Measurements from ENCODE around the gene ZG16. TPM values are rescaled to one million over a fixed set of nuclear protein-coding genes. Genes with fewer than 3 reads are reported as not detected.
A peak's percentile ranks its signal among the peaks of the same experiment; 100 is the strongest.

The ZG16 gene
- total and polyA plus RNA-seq, 9 of the 15 experiments (the other 6 are each of a cell fraction or from before 2014, with no cell fraction given) = 0.04 TPM; not detected in 8

- no peak for TF ChIP-seq ZBTB11 (CRISPR knock-in tag; IDR thresholded peaks at IDR 0.05)
- TF ChIP-seq NCOA6 (IDR thresholded peaks at IDR 0.05) = no peak
- TF ChIP-seq, protein P1, sequence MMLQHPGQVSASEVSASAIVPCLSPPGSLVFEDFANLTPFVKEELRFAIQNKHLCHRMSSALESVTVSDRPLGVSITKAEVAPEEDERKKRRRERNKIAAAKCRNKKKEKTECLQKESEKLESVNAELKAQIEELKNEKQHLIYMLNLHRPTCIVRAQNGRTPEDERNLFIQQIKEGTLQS (IDR thresholded peaks at IDR 0.05) = no peak
- TF ChIP-seq, protein P1 (CRISPR knock-in tag; conservative IDR thresholded peaks at IDR 0.05) = no peak
- TF ChIP-seq CTCF (IDR thresholded peaks at IDR 0.05 in 2 of 3, conservative IDR thresholded peaks at IDR 0.05 in 1 of 3; ENCODE audit: insufficient read depth in 2 of 3, low read depth in 1 of 3, low read length in 3 of 3) = peak; percentile 12 to 48 (median 24); a peak in 2 of 6 replicates
- TF ChIP-seq, protein P2, sequence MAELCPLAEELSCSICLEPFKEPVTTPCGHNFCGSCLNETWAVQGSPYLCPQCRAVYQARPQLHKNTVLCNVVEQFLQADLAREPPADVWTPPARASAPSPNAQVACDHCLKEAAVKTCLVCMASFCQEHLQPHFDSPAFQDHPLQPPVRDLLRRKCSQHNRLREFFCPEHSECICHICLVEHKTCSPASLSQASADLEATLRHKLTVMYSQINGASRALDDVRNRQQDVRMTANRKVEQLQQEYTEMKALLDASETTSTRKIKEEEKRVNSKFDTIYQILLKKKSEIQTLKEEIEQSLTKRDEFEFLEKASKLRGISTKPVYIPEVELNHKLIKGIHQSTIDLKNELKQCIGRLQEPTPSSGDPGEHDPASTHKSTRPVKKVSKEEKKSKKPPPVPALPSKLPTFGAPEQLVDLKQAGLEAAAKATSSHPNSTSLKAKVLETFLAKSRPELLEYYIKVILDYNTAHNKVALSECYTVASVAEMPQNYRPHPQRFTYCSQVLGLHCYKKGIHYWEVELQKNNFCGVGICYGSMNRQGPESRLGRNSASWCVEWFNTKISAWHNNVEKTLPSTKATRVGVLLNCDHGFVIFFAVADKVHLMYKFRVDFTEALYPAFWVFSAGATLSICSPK (IDR thresholded peaks at IDR 0.05; ENCODE audit: borderline replicate concordance) = no peak
These were observed 38.8 kb downstream of the ZG16 start (continued) for GRCh38 chr16:29816694-29817441.
